Measurements from ENCODE around the gene AGBL5. TPM values are rescaled to one million over a fixed set of nuclear protein-coding genes. Genes with fewer than 3 reads are reported as not detected.
A peak's percentile ranks its signal among the peaks of the same experiment; 100 is the strongest.

Gene AGBL5
- total and polyA plus RNA-seq, 9 of the 15 experiments (the other 6 are each of a cell fraction or from before 2014, with no cell fraction given): 3.3 to 52.7 (median 26.2) TPM

GRCh38 chr2:27071277-27071989 lies 20.0 kb downstream of the AGBL5 start, which contains the start of gene OST4 (continued):
- no peak for TF ChIP-seq KDM1A (IDR thresholded peaks at IDR 0.05)
- TF ChIP-seq XRCC3 (IDR thresholded peaks at IDR 0.05): no peak
- TF ChIP-seq MYBL2 (IDR thresholded peaks at IDR 0.05; ENCODE audit: low read depth): no peak
- TF ChIP-seq MYBL2 (CRISPR knock-in tag; IDR thresholded peaks at IDR 0.05; ENCODE audit: borderline replicate concordance): no peak
- no peak for TF ChIP-seq NR3C1 (CRISPR knock-in tag; IDR thresholded peaks at IDR 0.05)
- TF ChIP-seq ZNF282 (CRISPR knock-in tag; IDR thresholded peaks at IDR 0.05): no peak
- no peak for TF ChIP-seq ZNF699 (CRISPR knock-in tag; IDR thresholded peaks at IDR 0.05; ENCODE audit: insufficient replicate concordance)
- TF ChIP-seq ZBTB11 (CRISPR knock-in tag; IDR thresholded peaks at IDR 0.05): peak in 1 of 3 experiments; percentile 87; a peak in 2 of 6 replicates
- TF ChIP-seq ZNF561 (CRISPR knock-in tag; conservative IDR thresholded peaks at IDR 0.05): no peak
- TF ChIP-seq PHF8 (IDR thresholded peaks at IDR 0.05; ENCODE audit: borderline replicate concordance, low read length): peak; percentile 97; the same call in 1 of the 2 replicates
- TF ChIP-seq PHF20 (IDR thresholded peaks at IDR 0.05; ENCODE audit: partially characterized antibody): peak; percentile 59
- peak; percentile 67; the same call in 1 of the 2 replicates for TF ChIP-seq ETV5 (CRISPR knock-in tag; IDR thresholded peaks at IDR 0.05; ENCODE audit: low read depth)
- no peak for TF ChIP-seq ZSCAN29 (IDR thresholded peaks at IDR 0.05)
- TF ChIP-seq, protein P1, sequence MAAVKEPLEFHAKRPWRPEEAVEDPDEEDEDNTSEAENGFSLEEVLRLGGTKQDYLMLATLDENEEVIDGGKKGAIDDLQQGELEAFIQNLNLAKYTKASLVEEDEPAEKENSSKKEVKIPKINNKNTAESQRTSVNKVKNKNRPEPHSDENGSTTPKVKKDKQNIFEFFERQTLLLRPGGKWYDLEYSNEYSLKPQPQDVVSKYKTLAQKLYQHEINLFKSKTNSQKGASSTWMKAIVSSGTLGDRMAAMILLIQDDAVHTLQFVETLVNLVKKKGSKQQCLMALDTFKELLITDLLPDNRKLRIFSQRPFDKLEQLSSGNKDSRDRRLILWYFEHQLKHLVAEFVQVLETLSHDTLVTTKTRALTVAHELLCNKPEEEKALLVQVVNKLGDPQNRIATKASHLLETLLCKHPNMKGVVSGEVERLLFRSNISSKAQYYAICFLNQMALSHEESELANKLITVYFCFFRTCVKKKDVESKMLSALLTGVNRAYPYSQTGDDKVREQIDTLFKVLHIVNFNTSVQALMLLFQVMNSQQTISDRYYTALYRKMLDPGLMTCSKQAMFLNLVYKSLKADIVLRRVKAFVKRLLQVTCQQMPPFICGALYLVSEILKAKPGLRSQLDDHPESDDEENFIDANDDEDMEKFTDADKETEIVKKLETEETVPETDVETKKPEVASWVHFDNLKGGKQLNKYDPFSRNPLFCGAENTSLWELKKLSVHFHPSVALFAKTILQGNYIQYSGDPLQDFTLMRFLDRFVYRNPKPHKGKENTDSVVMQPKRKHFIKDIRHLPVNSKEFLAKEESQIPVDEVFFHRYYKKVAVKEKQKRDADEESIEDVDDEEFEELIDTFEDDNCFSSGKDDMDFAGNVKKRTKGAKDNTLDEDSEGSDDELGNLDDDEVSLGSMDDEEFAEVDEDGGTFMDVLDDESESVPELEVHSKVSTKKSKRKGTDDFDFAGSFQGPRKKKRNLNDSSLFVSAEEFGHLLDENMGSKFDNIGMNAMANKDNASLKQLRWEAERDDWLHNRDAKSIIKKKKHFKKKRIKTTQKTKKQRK (IDR thresholded peaks at IDR 0.05; ENCODE audit: borderline replicate concordance, low read depth, low read length): no peak
- no peak for TF ChIP-seq RBM25 (IDR thresholded peaks at IDR 0.05; ENCODE audit: low read depth, low read length, severe bottlenecking)
- no peak for TF ChIP-seq FIP1L1 (IDR thresholded peaks at IDR 0.05; ENCODE audit: low read depth, low read length, poor library complexity, severe bottlenecking)
- no peak for TF ChIP-seq RFX5 (IDR thresholded peaks at IDR 0.05; ENCODE audit: low read depth, low read length)
- no peak for TF ChIP-seq GTF2F1 (IDR thresholded peaks at IDR 0.05; ENCODE audit: low read depth, low read length)
